Right cardiac atrium (tissue), 5 donors: ENCODE results near the gene TMEM174. TPM values are rescaled to one million over a fixed set of nuclear protein-coding genes. Genes with fewer than 3 reads are reported as not detected.
"Not testable (repeated sequence)": the region's sequence is repeated elsewhere in the genome, so short reads cannot be mapped to it uniquely, and the experiment has no call there.

Source experiments
- ATAC-seq, 2 donors: fragments of 200-7000 bp; cut with Tn5 transposase; one replicate each; pipeline versions ENCODE4 v1.8.0 to v1.9.1; 2020; ENCODE audit warnings: moderate library complexity in 2 of 2, mild to moderate bottlenecking in 1 of 2
- DNase-seq, 3 donors: peaks; one replicate each; pipeline ENCODE4 v3.0.0-alpha.2; 2020
- H3K27ac ChIP-seq: one replicate; pipeline ENCODE4 v1.5.1; 2013; ENCODE audit warnings: mild to moderate bottlenecking, low read length, control low read depth, moderate library complexity
- H3K27me3 ChIP-seq: one replicate; pipeline ENCODE4 v1.6.1; 2013; ENCODE audit not compliant: control insufficient read depth, insufficient read depth
- H3K4me1 ChIP-seq: one replicate; pipeline ENCODE4 v1.6.1; 2013; ENCODE audit warnings: low read length; ENCODE audit not compliant: control insufficient read depth, insufficient read depth
- H3K4me3 ChIP-seq: one replicate; pipeline ENCODE4 v1.5.1; 2013; ENCODE audit warnings: low read length, control low read depth
- H3K9me3 ChIP-seq: one replicate; pipeline ENCODE4 v1.6.1; 2013; ENCODE audit warnings: low read length; ENCODE audit not compliant: control insufficient read depth
- WGBS: extraction: QIAGEN DNeasy Blood & Tissue Kit; methylation state at CpG from one replicate; pipeline ENCODE4 v1.1.7; 2013; 5-methylcytosine and 5-hydroxymethylcytosine counted together
- intact Hi-C, 4 donors: fragments of 100-400 bp; cut with DNase I; formaldehyde crosslinking; loops; one replicate each; pipeline versions ENCODE4 v1.11.0 to v1.14.0; 2022 to 2023
- polyA plus RNA-seq: library from polyadenylated mRNA; stranded (reverse); fragments of 200-250 nt; gene quantifications from one replicate; pipeline ENCODE4 v1.2.3, GENCODE V29; 2013
- total RNA-seq, 4 donors: library from RNA; stranded (reverse); fragmentation: NEBNext Ultra II Directional; extraction: Animal tissue kit (Norgen Biotek cat#: 25700); gene quantifications; one replicate each; pipeline ENCODE4 v1.2.1, GENCODE V29; 2021
- donor health status: healthy with polysubstance abuse.
- donor health status: DM: no; HTN: yes; CAD: no.
- donor health status: DM: no; HTN: no; CAD: no.
- donor health status: DM: no; HTN: yes; CAD: no; lungs with severe emphysema.
- donor health status: DM: yes; HTN: yes; CAD: no.

TMEM174 gene
- total and polyA plus RNA-seq, 5 donors, result not detected

DNA sequence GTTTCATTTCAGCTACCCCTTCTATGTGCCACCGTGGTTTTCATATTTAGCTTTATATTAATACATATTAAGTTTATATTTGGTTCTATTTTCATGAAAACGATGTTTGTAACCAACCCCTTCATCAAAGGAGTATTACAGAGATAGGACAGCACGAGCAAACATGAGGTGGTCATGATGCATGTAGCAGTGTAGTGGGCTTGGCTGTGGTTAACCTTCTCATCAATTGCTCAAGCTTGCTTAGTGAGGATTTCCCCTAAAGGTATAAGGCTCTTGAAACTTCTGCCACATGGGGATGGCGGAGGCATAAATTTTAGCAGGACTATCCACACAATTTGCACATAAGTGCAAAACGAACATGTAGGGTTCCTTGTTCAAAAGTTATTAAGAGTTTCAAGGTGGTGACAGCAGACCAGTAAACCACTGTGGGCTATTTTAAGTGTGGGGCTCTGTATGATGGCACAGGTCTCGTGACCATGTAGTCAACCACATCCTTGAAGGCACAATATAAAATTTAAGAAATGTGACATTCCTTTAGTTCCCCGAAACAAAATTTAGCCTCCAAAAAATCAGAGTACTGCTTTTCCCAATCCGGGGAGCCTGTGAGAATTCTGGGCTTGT is 24.8 kb downstream of the TMEM174 start:
- no peaks in the 10 kb centered on the region for H3K4me1 ChIP-seq
- H3K27ac ChIP-seq, result no peak overlapping the region
- DNase-seq (no peak), ATAC-seq (no peak)
- H3K4me3 ChIP-seq, result no peak overlapping the region
- no peaks in the 10 kb centered on the region for H3K27me3 ChIP-seq
- intact Hi-C loops, result no loop called here
- H3K9me3 ChIP-seq, result no peaks in the 10 kb centered on the region
- WGBS, result 81% methylated on average over 8 of the region's 8 CpGs

GRCh38 chr5:73198833-73199592 is 26.0 kb downstream of the TMEM174 start:
- DNase-seq, result no peak
- no peaks in the 10 kb centered on the region for H3K27me3 ChIP-seq
- intact Hi-C loops, result no loop called here
- ATAC-seq, result peak in 1 of 2 donors; percentile 28
- no peaks in the 10 kb centered on the region for H3K4me1 ChIP-seq
- H3K27ac ChIP-seq, result no peak overlapping the region
- no peaks in the 10 kb centered on the region for H3K9me3 ChIP-seq
- WGBS, result 84% methylated on average over 3 of the region's 3 CpGs
- no peak overlapping the region for H3K4me3 ChIP-seq

DNA sequence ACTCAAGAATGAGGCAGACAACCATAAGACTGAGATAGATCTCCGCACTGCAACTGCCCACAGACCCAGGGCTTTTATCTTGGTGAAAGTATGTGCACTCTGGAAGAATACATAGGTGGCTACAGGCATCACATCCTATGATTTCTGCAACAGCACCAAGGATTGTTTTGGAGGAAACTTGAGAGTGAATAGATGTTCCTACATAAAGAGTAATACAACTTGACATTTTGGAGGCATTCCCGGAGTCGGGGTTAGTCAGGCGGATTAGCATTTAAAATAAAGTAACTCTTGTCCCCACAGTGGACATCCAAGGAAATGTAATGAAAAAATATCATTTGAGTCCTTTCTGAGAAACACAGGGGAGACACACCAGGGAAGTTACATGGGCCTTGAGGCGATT is 26.7 kb downstream of the TMEM174 start:
- intact Hi-C loops, result no loop called here
- DNase-seq, result no peak
- no peaks in the 10 kb centered on the region for H3K9me3 ChIP-seq
- H3K4me3 ChIP-seq, result no peak overlapping the region
- no peak for ATAC-seq
- H3K4me1 ChIP-seq, result no peaks in the 10 kb centered on the region
- H3K27ac ChIP-seq, result no peak overlapping the region
- H3K27me3 ChIP-seq, result no peaks in the 10 kb centered on the region
- WGBS, result 81% methylated on average over 5 of the region's 5 CpGs

DNA sequence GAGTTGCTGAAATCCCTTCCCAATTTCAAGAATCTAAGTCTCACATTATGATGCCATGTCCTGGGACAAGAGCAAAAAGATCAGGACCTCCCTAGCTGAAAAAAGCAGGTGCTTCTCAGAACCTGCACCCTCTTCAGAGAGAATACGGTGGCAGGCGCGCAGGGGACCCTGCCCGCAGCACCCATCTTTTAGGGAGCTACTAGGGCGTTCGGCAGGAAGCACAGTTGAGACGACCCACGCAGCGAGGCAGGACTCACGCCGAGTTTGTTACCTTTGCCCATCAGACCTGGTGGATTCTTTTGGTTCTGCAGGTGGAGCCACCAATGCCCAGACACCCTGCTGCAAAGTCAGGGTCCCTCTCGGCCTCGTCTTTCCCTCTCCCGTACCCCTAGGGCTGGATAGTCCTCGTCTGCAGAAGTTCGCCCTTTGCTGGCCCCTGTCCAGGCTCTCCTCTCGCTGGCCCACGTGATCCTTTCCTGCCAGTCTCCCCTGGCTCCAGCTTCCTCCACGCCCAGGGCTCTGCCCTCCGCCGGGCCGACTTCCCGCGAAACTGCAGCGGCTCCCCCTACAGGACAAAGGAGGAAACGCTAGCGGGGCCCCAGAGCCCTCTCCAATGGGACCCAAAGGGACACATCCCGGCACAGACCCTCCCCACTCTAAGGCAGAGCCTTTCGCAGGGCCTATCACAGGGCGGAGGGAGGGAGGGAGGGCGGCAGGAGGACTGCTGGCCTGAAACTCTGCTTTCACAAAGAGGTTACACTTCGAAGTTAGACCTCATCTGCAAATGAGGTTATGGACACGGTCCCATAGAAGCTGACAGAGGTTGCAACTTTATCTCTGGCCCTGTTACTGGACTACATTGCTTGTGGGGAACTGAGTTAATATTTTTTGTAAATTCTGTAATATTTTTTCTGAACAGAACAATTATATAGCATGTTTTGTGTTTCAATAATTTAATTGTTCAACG is 28.8 kb downstream of the TMEM174 start:
- H3K4me1 ChIP-seq, result no peaks in the 10 kb centered on the region
- H3K27ac ChIP-seq, result no peak overlapping the region
- DNase-seq (peak; percentile 70 to 88 (median 85)), ATAC-seq (peak; percentile 74 to 89)
- H3K9me3 ChIP-seq, result no peaks in the 10 kb centered on the region
- no peaks in the 10 kb centered on the region for H3K27me3 ChIP-seq
- 25% methylated on average over 34 of the region's 34 CpGs for WGBS
- intact Hi-C loops, result no loop called here
- H3K4me3 ChIP-seq, result no peak overlapping the region

DNA sequence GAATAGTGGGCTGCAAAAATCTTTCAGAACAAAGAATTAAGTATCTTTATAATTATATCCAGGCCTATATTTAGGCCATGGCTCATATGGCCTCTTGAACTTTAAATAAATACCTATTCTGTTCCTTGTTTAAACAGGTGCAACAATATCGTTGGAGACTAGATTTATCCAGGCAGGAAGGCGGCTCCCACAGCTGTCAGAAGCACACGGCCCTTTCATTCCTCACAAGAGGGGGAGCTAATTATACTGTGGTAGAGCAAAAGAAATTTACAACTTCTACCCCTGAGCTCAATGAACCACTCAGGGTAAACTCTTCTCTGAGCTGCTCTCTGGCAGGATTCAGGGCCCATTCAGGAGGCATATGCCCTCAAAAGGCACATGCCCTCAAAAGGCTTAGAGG is 31.3 kb downstream of the TMEM174 start:
- no peak for DNase-seq
- Histone ChIP-seq H3K9me3 (no peaks in the 10 kb centered on the region), H3K4me1 (no peaks in the 10 kb centered on the region), H3K27me3 (no peaks in the 10 kb centered on the region), H3K27ac (no peak overlapping the region), H3K4me3 (no peak overlapping the region)
- intact Hi-C loops, result no loop called here
- 62% methylated on average over 3 of the region's 3 CpGs for WGBS
- no peak for ATAC-seq

GRCh38 chr5:73204733-73205132 is 31.7 kb downstream of the TMEM174 start:
- no peaks in the 10 kb centered on the region for H3K9me3 ChIP-seq
- intact Hi-C loops, result no loop called here
- no peak for DNase-seq
- H3K27me3 ChIP-seq, result no peaks in the 10 kb centered on the region
- H3K4me3 ChIP-seq, result no peak overlapping the region
- no peaks in the 10 kb centered on the region for H3K4me1 ChIP-seq
- WGBS, result 91% methylated on average over 5 of the region's 5 CpGs
- no peak for ATAC-seq
- no peak overlapping the region for H3K27ac ChIP-seq

GRCh38 chr5:73205305-73205704 is 32.3 kb downstream of the TMEM174 start:
- WGBS, result 79% methylated on average over 3 of the region's 3 CpGs
- no peaks in the 10 kb centered on the region for H3K9me3 ChIP-seq
- H3K4me3 ChIP-seq, result no peak overlapping the region
- DNase-seq (no peak), ATAC-seq (no peak)
- no peaks in the 10 kb centered on the region for H3K4me1 ChIP-seq
- H3K27ac ChIP-seq, result no peak overlapping the region
- H3K27me3 ChIP-seq, result no peaks in the 10 kb centered on the region
- intact Hi-C loops, result no loop called here

GRCh38 chr5:73207239-73207638 is 34.2 kb downstream of the TMEM174 start:
- intact Hi-C loops, H3K4me3 ChIP-seq, H3K9me3 ChIP-seq, ATAC-seq, DNase-seq, H3K4me1 ChIP-seq, H3K27ac ChIP-seq, H3K27me3 ChIP-seq: not testable (repeated sequence)
- WGBS, result 31% methylated on average over 4 of the region's 4 CpGs

GRCh38 chr5:73209075-73209474 is 36.1 kb downstream of the TMEM174 start:
- H3K4me3 ChIP-seq, H3K9me3 ChIP-seq, ATAC-seq, H3K27ac ChIP-seq, intact Hi-C loops, H3K4me1 ChIP-seq, H3K27me3 ChIP-seq, DNase-seq: not testable (repeated sequence)

DNA sequence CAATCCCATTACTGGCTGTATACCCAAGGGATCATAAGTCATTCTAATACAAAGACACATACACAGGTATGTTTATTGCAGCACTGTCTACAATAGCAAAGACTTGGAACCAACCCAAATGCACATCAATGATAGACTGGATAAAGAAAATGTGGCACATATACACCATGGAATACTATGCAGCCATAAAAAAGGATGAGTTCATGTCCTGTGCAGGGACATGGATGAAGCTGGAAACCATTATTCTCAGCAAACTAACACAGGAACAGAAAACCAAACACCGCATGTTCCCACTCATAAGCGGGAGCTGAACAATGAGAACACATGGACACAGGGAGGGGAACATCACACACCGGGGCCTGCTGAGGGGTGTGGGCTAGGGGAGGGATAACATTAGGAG is 39.7 kb downstream of the TMEM174 start:
- H3K4me3 ChIP-seq, DNase-seq, ATAC-seq, H3K27me3 ChIP-seq, H3K27ac ChIP-seq, H3K4me1 ChIP-seq, H3K9me3 ChIP-seq: not testable (repeated sequence)
- WGBS, result 93% methylated on average over 3 of the region's 3 CpGs
- intact Hi-C loops, result loop anchor here in 1 of 4 donors (10.0 kb wide), 1 partner anchor 242 kb away; no protein-coding TSS in a partner anchor

GRCh38 chr5:73213566-73213998 is 40.6 kb downstream of the TMEM174 start:
- DNase-seq (no peak), ATAC-seq (no peak)
- Histone ChIP-seq H3K4me3 (no peak overlapping the region), H3K4me1 (no peaks in the 10 kb centered on the region), H3K27me3 (peaks cover 7% of the 10 kb centered on the region), H3K9me3 (no peaks in the 10 kb centered on the region), H3K27ac (no peak overlapping the region)
- intact Hi-C loops, result loop anchor here in 1 of 4 donors (10.0 kb wide), 1 partner anchor 241 kb away; no protein-coding TSS in a partner anchor
- 38% methylated on average over 6 of the region's 6 CpGs for WGBS
